Measurements from ENCODE around the gene POMT2.

- TF ChIP-seq, protein P1, sequence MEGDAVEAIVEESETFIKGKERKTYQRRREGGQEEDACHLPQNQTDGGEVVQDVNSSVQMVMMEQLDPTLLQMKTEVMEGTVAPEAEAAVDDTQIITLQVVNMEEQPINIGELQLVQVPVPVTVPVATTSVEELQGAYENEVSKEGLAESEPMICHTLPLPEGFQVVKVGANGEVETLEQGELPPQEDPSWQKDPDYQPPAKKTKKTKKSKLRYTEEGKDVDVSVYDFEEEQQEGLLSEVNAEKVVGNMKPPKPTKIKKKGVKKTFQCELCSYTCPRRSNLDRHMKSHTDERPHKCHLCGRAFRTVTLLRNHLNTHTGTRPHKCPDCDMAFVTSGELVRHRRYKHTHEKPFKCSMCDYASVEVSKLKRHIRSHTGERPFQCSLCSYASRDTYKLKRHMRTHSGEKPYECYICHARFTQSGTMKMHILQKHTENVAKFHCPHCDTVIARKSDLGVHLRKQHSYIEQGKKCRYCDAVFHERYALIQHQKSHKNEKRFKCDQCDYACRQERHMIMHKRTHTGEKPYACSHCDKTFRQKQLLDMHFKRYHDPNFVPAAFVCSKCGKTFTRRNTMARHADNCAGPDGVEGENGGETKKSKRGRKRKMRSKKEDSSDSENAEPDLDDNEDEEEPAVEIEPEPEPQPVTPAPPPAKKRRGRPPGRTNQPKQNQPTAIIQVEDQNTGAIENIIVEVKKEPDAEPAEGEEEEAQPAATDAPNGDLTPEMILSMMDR (IDR thresholded peaks at IDR 0.05; ENCODE audit: poor library complexity), result no peak
- TF ChIP-seq EZH2 (IDR thresholded peaks at IDR 0.05; ENCODE audit: borderline replicate concordance), result no peak
Measured at GRCh38 chr14:77284466-77284865, 36.2 kb downstream of the POMT2 start.
